Medulla oblongata (tissue), 1 donor: ENCODE data around the gene ABCG4.
"Not testable (repeated sequence)": the region's sequence is repeated elsewhere in the genome, so short reads cannot be mapped to it uniquely, and the experiment has no call there.

Source experiments
- DNase-seq: peaks from one replicate; pipeline ENCODE4 v3.0.0-alpha.2; 2015; ENCODE audit errors: extremely low spot score

Gene ABCG4

GRCh38 chr11:119115484-119116234, 33.2 kb upstream of the ABCG4 start:
- peak; percentile 69 for DNase-seq

GRCh38 chr11:119116235-119116594, 32.6 kb upstream of the ABCG4 start:
- DNase-seq = no peak

DNA sequence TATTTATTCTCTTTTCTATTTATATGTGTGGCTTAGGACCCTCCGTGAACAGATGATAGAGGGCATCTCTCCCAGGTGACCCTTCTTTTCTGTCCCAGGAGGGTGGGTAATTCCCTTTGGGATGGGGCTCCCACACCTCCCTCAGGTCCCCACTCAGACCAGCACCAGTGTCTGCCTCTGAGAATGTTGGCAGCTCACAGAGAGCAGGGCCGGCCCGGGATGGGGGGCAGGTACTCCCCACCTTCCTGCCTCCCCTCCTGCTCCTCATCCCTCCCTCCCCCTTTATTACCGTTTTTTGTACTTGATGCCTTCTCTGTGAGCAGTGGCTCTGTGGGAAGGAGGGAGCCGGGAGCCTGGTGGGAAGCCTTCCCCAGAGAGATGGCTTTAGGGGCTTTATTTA, 32.3 kb upstream of the ABCG4 start:
- no peak for DNase-seq

GRCh38 chr11:119117004-119117706, 31.7 kb upstream of the ABCG4 start:
- DNase-seq = no peak

- DNase-seq = no peak
Measured at GRCh38 chr11:119118227-119118626, 30.6 kb upstream of the ABCG4 start.

DNA sequence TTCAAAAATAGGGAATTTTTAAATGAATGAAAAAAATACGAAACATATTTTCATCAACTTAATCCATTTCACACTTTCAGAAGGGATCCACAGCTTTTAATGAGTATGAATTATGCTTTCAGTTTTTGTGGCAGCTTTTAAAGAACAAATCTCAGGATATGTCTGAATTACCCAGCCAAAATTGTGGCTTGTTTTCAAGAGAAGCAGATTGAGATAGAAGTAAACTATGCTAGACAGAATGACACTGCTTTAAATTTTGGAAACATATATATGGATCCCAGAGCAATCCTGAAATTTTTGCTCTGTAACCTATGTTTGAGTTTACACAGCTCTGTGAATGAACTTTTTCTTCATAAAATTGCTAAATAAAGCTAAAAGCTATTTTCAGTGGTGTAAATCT, 29.9 kb upstream of the ABCG4 start:
- no peak for DNase-seq

DNA sequence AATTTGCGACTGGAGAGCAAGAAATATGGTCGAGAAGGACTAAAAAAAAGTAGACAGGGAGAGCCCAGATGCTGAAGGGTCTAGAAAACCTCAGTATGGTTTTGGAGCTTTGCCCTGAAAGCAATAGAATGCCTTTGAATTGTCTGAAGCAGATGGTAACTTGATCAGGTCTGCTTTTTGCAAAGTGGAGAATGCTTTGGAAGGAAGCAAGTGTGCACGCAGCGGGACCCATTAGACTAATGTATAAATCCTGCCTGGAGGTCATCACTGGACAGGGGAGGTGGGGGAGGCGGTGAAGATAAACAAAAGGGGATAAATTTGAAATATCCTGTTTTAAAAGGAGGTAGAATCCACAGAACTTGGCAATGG, 28.2 kb upstream of the ABCG4 start:
- peak; percentile 44 for DNase-seq

- DNase-seq = peak; percentile 99
Measured at GRCh38 chr11:119121008-119121810, 27.6 kb upstream of the ABCG4 start, which contains the start of gene HINFP. HINFP (plus strand) TSS chr11:119121580; CDS start chr11:119126945, 5,365 bp downstream.

- no peak for DNase-seq
Measured at GRCh38 chr11:119121811-119122124, 27.1 kb upstream of the ABCG4 start.

GRCh38 chr11:119125821-119126220, 23.0 kb upstream of the ABCG4 start:
- no peak for DNase-seq

- no peak for DNase-seq
Measured at GRCh38 chr11:119126675-119127268, 22.1 kb upstream of the ABCG4 start.

DNA sequence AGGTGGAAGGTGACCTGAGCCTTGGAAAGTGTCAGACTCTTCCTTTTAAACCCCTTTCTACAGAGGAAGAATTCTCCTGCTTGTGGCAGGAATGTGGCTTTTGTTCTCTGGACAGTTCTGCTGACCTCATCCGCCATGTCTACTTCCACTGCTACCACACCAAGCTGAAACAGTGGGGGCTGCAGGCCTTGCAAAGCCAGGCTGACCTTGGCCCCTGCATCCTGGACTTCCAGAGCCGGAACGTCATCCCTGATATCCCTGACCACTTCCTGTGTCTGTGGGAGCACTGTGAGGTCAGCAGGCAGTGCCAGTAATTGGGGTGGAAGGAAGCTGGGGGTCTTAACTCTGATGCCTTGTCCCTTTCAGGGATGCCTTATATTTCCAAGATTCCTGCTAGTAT, 18.2 kb upstream of the ABCG4 start:
- DNase-seq = no peak

DNA sequence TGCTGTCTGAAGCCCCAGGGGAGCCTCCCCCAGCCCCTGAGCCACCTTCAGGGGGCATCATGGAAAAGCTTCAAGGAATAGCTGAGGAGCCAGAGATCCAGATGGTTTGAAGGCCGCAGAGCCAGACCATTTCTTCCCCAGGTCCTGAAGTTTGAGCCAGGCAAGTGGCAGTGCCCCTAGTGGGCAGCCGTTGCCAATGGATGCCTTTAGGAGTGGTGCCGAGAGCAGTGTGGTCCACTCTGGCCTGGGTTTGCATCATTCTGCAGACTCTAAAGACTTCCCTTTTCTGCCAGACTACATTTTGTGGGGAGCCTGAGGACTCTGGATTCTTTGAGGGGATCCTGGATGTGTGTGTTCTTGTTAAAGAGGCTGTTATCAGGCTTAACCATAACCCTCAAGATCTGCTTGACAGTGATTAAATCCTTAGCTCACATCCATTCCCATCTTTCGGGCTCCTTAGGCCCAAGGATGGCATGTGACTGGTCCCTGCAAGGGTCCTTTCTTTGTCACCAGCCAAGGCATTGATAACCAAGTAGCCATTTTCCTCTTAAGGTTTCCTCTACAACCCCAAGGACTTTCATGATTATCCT, 14.4 kb upstream of the ABCG4 start:
- no peak for DNase-seq

DNA sequence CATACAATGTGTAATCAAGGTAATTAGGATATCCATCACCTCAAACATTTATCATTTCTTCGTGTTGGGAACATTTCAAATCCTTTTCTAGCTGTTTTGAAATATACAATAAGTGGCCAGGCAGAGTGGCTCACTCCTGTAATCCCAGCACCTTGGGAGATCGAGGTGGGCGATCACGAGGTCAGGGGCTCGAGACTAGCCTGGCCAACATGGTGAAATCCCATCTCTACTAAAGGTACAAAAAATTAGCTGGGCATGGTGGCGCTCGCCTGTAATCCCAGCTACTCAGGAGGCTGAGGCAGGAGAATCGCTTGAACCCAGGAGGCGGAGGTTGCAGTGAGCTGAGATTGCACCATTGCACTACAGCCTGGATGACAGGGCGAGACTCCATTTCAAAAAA, 9.6 kb upstream of the ABCG4 start:
- not testable (repeated sequence) for DNase-seq

DNA sequence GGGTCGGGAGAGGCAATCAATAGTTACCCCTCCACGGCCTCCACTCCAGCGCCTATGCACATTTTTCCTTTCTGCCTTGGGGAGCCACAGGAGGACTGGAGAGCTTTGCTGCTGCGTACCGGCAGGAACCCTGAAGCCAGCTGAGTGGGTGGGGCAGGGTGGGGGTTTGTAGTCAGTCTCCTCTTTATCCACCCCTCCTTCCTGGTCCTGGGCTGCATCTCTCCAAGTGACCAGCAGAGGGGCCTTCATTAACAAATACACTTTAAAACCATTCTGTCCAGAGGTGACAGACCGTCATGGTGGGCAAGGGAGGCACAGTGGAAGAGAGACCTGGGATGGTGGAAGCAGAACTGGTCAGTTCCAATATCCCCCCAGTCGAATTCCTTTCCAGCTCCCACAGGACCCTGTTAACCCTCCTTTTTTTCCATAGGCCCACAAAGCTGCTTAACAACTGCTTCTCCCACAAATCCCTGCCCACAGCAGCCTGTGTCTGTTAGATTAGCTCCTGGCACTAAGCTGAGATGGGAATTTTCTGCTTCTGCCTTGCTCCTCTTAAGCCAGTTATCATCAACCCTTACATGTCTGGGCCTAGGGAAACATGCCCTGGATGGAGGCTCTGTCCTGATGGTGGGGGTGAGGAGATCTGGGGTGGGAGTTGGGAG, 3.9 kb upstream of the ABCG4 start:
- DNase-seq = peak; percentile 56

- DNase-seq = no peak
Measured at GRCh38 chr11:119145551-119145950, 3.3 kb upstream of the ABCG4 start.

- no peak for DNase-seq
Measured at GRCh38 chr11:119147604-119148333, 1.1 kb upstream of the ABCG4 start.

- no peak for DNase-seq
Measured at GRCh38 chr11:119148720-119149017, 183 bp upstream of the ABCG4 start.

GRCh38 chr11:119149786-119150275, 979 bp downstream of the ABCG4 start:
- DNase-seq = no peak

- no peak for DNase-seq
Measured at GRCh38 chr11:119152043-119152442, 3.2 kb downstream of the ABCG4 start.

GRCh38 chr11:119152604-119153003, 3.8 kb downstream of the ABCG4 start:
- DNase-seq = no peak
